GM12878 (cell line): ENCODE measurements around the gene KIRREL3. TPM values are rescaled to one million over a fixed set of nuclear protein-coding genes. Genes with fewer than 3 reads are reported as not detected.

Source experiments
- ATAC-seq: fragments of 200-7000 bp; cut with Tn5 transposase; 3 replicates; pipeline ENCODE4 v1.9.1; 2020; ENCODE audit warnings: mild to moderate bottlenecking, moderate library complexity
- BruUV-seq: library from RNA; stranded (reverse); fragments of 400-500 nt; replicated peaks from 2 replicates; lab custom pipeline; 2021; lab: Mats Ljungman, UMichigan
- CTCF ChIA-PET: fragments of 300-600 bp; sonication (Branson Sonifier 250); formaldehyde crosslinking; extraction: SDS; loops from one replicate; lab custom pipeline; 2021; ENCODE audit warnings: inconsistent platforms; lab: Yijun Ruan, JAX
- POLR2A ChIA-PET: fragments of 350-600 bp; formaldehyde crosslinking; extraction: SDS; loops from one replicate; lab custom pipeline; 2021; ENCODE audit warnings: inconsistent platforms; lab: Charles Lee
- RAD21 ChIA-PET: fragments of 300-600 bp; sonication (Branson Sonifier 250); formaldehyde crosslinking; loops from one replicate; lab custom pipeline; 2023; ENCODE audit warnings: antibody characterized with exemption; ENCODE audit not compliant: unreplicated experiment; lab: Charles Lee
- SMC1A ChIA-PET: fragments of 300-600 bp; sonication (Branson Sonifier 250); formaldehyde crosslinking; loops from one replicate; lab custom pipeline; 2023; ENCODE audit not compliant: unreplicated experiment, uncharacterized antibody; lab: Charles Lee
- DNase-seq: peaks from one replicate; pipeline ENCODE4 v3.0.0-alpha.2; 2011; ENCODE audit warnings: low read depth, low spot score
- FAIRE-seq: peaks from 3 replicates; lab custom pipeline; 2011; peaks lifted over from hg19 to GRCh38; lab: Jason Lieb, UNC
- H2AFZ ChIP-seq: 2 replicates; pipeline ENCODE4 v1.6.0; 2011; ENCODE audit warnings: low read depth, low read length, control low read depth; ENCODE audit not compliant: control insufficient read depth
- H3K27ac ChIP-seq: 2 replicates; pipeline ENCODE4 v1.5.1; 2011; ENCODE audit warnings: control low read depth; ENCODE audit not compliant: control insufficient read depth, insufficient read depth
- H3K27me3 ChIP-seq, 2 experiments: replicated peaks in 1 of 2; 2 replicates each; pipeline versions ENCODE4 v1.6.0 to v1.6.1; 2011; ENCODE audit warnings: low read length in 1 of 2; ENCODE audit not compliant: control insufficient read depth in 2 of 2, insufficient read depth in 2 of 2
- H3K36me3 ChIP-seq, 2 experiments: 2 replicates each; pipeline ENCODE4 v1.5.1; 2011; ENCODE audit warnings: low read length in 1 of 2; ENCODE audit not compliant: control insufficient read depth in 2 of 2, insufficient read depth in 2 of 2
- H3K4me1 ChIP-seq: 2 replicates; pipeline ENCODE4 v1.6.1; 2011; ENCODE audit warnings: mild to moderate bottlenecking, low read length, moderate library complexity, mixed read lengths; ENCODE audit not compliant: control insufficient read depth, insufficient read depth
- H3K4me2 ChIP-seq: 2 replicates; pipeline ENCODE4 v1.6.0; 2011; ENCODE audit warnings: control low read depth; ENCODE audit not compliant: control insufficient read depth, insufficient read depth
- H3K4me3 ChIP-seq: fragments of 200-600 bp; sonication (generic); 2 replicates; pipeline ENCODE4 v1.5.1; 2016
- H3K79me2 ChIP-seq: 2 replicates; pipeline ENCODE4 v1.6.0; 2011; ENCODE audit warnings: low read length; ENCODE audit not compliant: control insufficient read depth, insufficient read depth
- H3K9ac ChIP-seq: 2 replicates; pipeline ENCODE4 v1.8.0; 2011; ENCODE audit warnings: low read length, control low read depth, mixed read lengths; ENCODE audit not compliant: control insufficient read depth, insufficient read depth
- H3K9me3 ChIP-seq: replicated peaks from 3 replicates; pipeline ENCODE4 v1.5.1; 2011; ENCODE audit warnings: mild to moderate bottlenecking, low read length; ENCODE audit not compliant: control insufficient read depth, insufficient read depth
- H4K20me1 ChIP-seq: 2 replicates; pipeline ENCODE4 v1.6.0; 2011; ENCODE audit not compliant: control insufficient read depth, insufficient read depth
- ASH2L ChIP-seq: fragments of 300-600, 200-600 bp; sonication (generic); IDR thresholded peaks from 2 replicates; pipeline ENCODE4 v1.6.1; 2017; ENCODE audit warnings: low read depth, mild to moderate bottlenecking, borderline replicate concordance
- CEBPZ ChIP-seq: fragments of 150-350 bp; IDR thresholded peaks from 2 replicates; pipeline ENCODE4 v1.6.1; 2016; ENCODE audit warnings: low read depth, low read length
- EZH2 ChIP-seq: IDR thresholded peaks from 2 replicates; pipeline ENCODE4 v1.6.1; 2012; ENCODE audit warnings: low read depth, mild to moderate bottlenecking, control low read depth, inconsistent platforms, low read length, borderline replicate concordance; ENCODE audit not compliant: control insufficient read depth
- HDAC2 ChIP-seq: fragments of 200-600 bp; sonication (generic); IDR thresholded peaks from 2 replicates; pipeline ENCODE4 v1.6.1; 2017
- IRF4 ChIP-seq: IDR thresholded peaks from 2 replicates; pipeline ENCODE4 v1.6.1; 2011; ENCODE audit warnings: low read depth, low read length
- PAX5 ChIP-seq: IDR thresholded peaks from 2 replicates; pipeline ENCODE4 v1.6.1; 2011; ENCODE audit warnings: low read depth, low read length, borderline replicate concordance
- PML ChIP-seq: IDR thresholded peaks from 2 replicates; pipeline ENCODE4 v1.6.1; 2012; ENCODE audit warnings: low read length, inconsistent platforms
- POLR2A ChIP-seq: IDR thresholded peaks from 2 replicates; pipeline ENCODE4 v1.6.1; 2011; ENCODE audit warnings: low read depth, mild to moderate bottlenecking, low read length
- POU2F2 ChIP-seq: IDR thresholded peaks from 3 replicates; pipeline ENCODE4 v1.6.1; 2011; ENCODE audit warnings: low read depth, mild to moderate bottlenecking, low read length, borderline replicate concordance
- RB1 ChIP-seq: fragments of 450-650 bp; formaldehyde crosslinking; IDR thresholded peaks from 2 replicates; pipeline ENCODE4 v1.6.1; 2017; ENCODE audit warnings: mild to moderate bottlenecking, borderline replicate concordance
- RELB ChIP-seq: fragments of 450-650 bp; IDR thresholded peaks from 2 replicates; pipeline ENCODE4 v1.6.1; 2017; ENCODE audit warnings: low read depth, mild to moderate bottlenecking, moderate library complexity
- YY1 ChIP-seq: IDR thresholded peaks from 2 replicates; pipeline ENCODE4 v1.6.1; 2011; ENCODE audit warnings: low read depth, mild to moderate bottlenecking, low read length
- ZNF274 ChIP-seq: IDR thresholded peaks from one replicate; pipeline ENCODE4 v1.8.0; 2011; ENCODE audit not compliant: insufficient read length, insufficient read depth
- ZZZ3 ChIP-seq: IDR thresholded peaks from 2 replicates; pipeline ENCODE4 v1.6.1; 2011; ENCODE audit warnings: low read depth; ENCODE audit not compliant: control insufficient read depth, insufficient read length
- WGBS: methylation state at CpG from one replicate; pipeline ENCODE4 v1.1.6; 2016; ENCODE audit warnings: low lambda C conversion rate; ENCODE audit not compliant: insufficient replicate concordance, insufficient coverage; ENCODE audit errors: missing lambda C conversion rate; 5-methylcytosine and 5-hydroxymethylcytosine counted together
- in situ Hi-C: fragments of 300-500 bp; cut with MboI; formaldehyde crosslinking; loops from 9 replicates; pipeline ENCODE4 v1.14.3; 2018; ENCODE audit warnings: mixed read lengths
- intact Hi-C: fragments of 100-400 bp; cut with micrococcal nuclease; formaldehyde crosslinking; loops from one replicate; pipeline ENCODE4 v1.14.2; 2022; ENCODE audit not compliant: unreplicated experiment
- polyA plus RNA-seq, 11 experiments: library from polyadenylated mRNA; depleted of rRNA in 4 of 11; unstranded in 6 of 11; stranded (reverse) in 5 of 11; fragments of >200 nt; fragmentation: Nextera tagmentation in 4 of 11; fragmentation: Illumina TruSeq in 1 of 11; extraction: Ambion mirVana in 4 of 11; extraction: Trizol in 1 of 11; gene quantifications; 1 replicate in 1 of 11; 2 replicates in 10 of 11; pipeline versions ENCODE4 v1.2.1 to v1.2.3, GENCODE V29; 2011 to 2016; ENCODE audit warnings: inconsistent platforms in 2 of 11, missing spikeins in 2 of 11, low read depth in 1 of 11
- total RNA-seq, 4 experiments: library from RNA; depleted of rRNA in 3 of 4; stranded (reverse); fragments of >200 nt in 3 of 4; fragmentation: Illumina TruSeq in 1 of 4; extraction: Trizol in 1 of 4; gene quantifications; 2 replicates each; pipeline versions ENCODE4 v1.2.1 to v1.2.3, GENCODE V29; 2013 to 2021

KIRREL3 gene
- total and polyA plus RNA-seq, 10 of the 15 experiments (the other 5 are each of a cell fraction or from before 2014, with no cell fraction given), result under 0.01 TPM; not detected in 9

- no peaks in the 10 kb centered on the region for H3K36me3 ChIP-seq
- intact Hi-C loops, result loop anchor here (10.0 kb wide), 1 partner anchor 417 kb away; no protein-coding TSS in a partner anchor
- POLR2A ChIA-PET, result no interaction called here
- RAD21 ChIA-PET, result no interaction called here
- BruUV-seq, result no TSS peak
- no peak for TF ChIP-seq YY1
- TF ChIP-seq ASH2L, result no peak
- no peak for TF ChIP-seq PAX5
- TF ChIP-seq CEBPZ, result no peak
- no peak for TF ChIP-seq ZZZ3
- no peak for TF ChIP-seq RELB
- no peak for TF ChIP-seq HDAC2
- TF ChIP-seq PML, result no peak
- TF ChIP-seq IRF4, result no peak
- no peak for TF ChIP-seq RB1
- no peak for TF ChIP-seq ZNF274
- TF ChIP-seq EZH2, result no peak
- TF ChIP-seq POU2F2, result no peak
- no peak for TF ChIP-seq POLR2A
- TF ChIP-seq, all 136 proteins: peak for 0
- SMC1A ChIA-PET, result no interaction called here
- H3K27me3 ChIP-seq, result peaks cover 0 to 2% of the 10 kb centered on the region in 2 experiments; a peak in 2 of 4 replicates
- in situ Hi-C loops, result no loop called here
- peaks cover 5% of the 10 kb centered on the region for H3K4me1 ChIP-seq
- FAIRE-seq (no peak), ATAC-seq (no peak), DNase-seq (no peak)
- no peak overlapping the region for H3K4me3 ChIP-seq
- no peaks in the 10 kb centered on the region for H4K20me1 ChIP-seq
- WGBS, result 29% methylated on average over 10 of the region's 10 CpGs
- no peaks in the 10 kb centered on the region for H3K9me3 ChIP-seq
- no peak overlapping the region for H3K27ac ChIP-seq
- no peak overlapping the region for H2AFZ ChIP-seq
- no peak overlapping the region for H3K4me2 ChIP-seq
- CTCF ChIA-PET, result interaction anchor here (0.6 kb wide), 1 partner anchor 40 kb away, joined by 3 read pairs; no protein-coding TSS in a partner anchor
- H3K79me2 ChIP-seq, result no peaks in the 10 kb centered on the region
- no peak overlapping the region for H3K9ac ChIP-seq
Observed at GRCh38 chr11:126861796-126862459, 138.6 kb downstream of the KIRREL3 start.
